ENCODE data around the gene KDM5C.

GRCh38 chrX:53242310-53242709 is 17.3 kb upstream of the KDM5C start:
- TF ChIP-seq CTCF (conservative IDR thresholded peaks at IDR 0.05 in 1 of 2, IDR thresholded peaks at IDR 0.05 in 1 of 2; ENCODE audit: low read depth in 1 of 2, low read length in 2 of 2), result no peak
- no peak for TF ChIP-seq EZH2 (IDR thresholded peaks at IDR 0.05; ENCODE audit: low read length, missing control alignments)

Measured in fibroblast of lung (primary cell).